Activated T-helper 2 cell treated with anti-CD3 and anti-CD28 coated beads, Interferon-gamma antibody, Interleukin-2, Interleukin-4, amounts not matched to agents 10 μg/mL and 5 μg/mL and 100 μg/mL, durations not matched to agents 14 hours and 24 hours and 36 hours (primary cell): ENCODE measurements around the gene RAD18. TPM values are rescaled to one million over a fixed set of nuclear protein-coding genes. Genes with fewer than 3 reads are reported as not detected.

ENCODE experiments used
- DNase-seq: peaks from one replicate; pipeline ENCODE4 v3.0.0; 2021; ENCODE audit warnings: low spot score
- H3K27ac Mint-ChIP-seq: one replicate; pipeline ENCODE4 v1.8.0; 2021; ENCODE audit warnings: mixed read lengths
- H3K27me3 Mint-ChIP-seq: one replicate; pipeline ENCODE4 v1.8.0; 2021; ENCODE audit warnings: low read depth, mixed read lengths
- H3K36me3 Mint-ChIP-seq: one replicate; pipeline ENCODE4 v1.8.0; 2021; ENCODE audit warnings: low read depth, mixed read lengths
- H3K4me1 Mint-ChIP-seq: one replicate; pipeline ENCODE4 v1.8.0; 2021; ENCODE audit warnings: low read depth, mixed read lengths
- H3K4me3 Mint-ChIP-seq: one replicate; pipeline ENCODE4 v1.8.0; 2021; ENCODE audit warnings: low read depth, mild to moderate bottlenecking, moderate library complexity, mixed read lengths
- H3K9me3 Mint-ChIP-seq: one replicate; pipeline ENCODE4 v1.8.0; 2021; ENCODE audit warnings: mixed read lengths
- intact Hi-C: fragments of 100-400 bp; cut with micrococcal nuclease; formaldehyde crosslinking; loops from one replicate; pipeline ENCODE4 v1.15.1; 2023
- total RNA-seq: library from RNA; stranded (reverse); gene quantifications from 2 replicates; pipeline ENCODE4 v1.2.3, GENCODE V29; 2022

The RAD18 gene
- total RNA-seq, 1 donor from 2014 or later, result 46.1 TPM

DNA sequence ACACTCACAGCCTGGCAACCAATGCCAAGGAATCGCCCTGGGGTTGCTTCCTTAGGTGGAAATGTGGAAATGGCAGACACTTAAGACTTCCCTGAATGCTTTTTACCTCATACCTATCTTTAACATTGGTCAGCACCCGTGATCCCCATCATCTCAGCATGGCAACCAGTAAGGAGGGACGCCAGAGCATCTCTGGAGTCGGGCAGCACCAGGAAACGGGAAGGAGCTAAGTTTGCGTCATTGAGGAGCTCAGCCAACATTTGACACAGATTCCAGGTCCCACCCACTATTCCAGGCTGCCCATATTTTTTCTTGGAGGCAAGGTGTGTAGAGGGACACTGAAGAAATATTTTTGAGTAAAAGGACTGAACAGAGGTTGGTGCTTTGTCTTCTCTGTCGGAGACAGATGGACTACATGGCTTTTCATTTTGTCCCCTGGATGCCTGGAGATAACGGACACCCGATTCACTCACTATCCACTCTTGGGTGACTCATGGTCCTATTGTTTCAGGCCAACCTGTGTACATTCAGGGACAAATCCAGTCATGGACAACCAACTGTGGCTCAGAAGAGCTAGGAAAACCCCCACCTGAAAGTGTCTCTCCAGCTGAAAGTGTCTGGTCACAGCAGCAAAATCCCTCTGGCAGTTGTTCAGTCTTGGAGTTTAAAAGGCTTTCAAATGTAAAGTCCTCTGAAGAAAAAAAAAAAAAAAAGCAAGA lies 123.5 kb downstream of the RAD18 start:
- H3K9me3 Mint-ChIP-seq, result no peaks in the 10 kb centered on the region
- H3K36me3 Mint-ChIP-seq, result no peaks in the 10 kb centered on the region
- H3K4me3 Mint-ChIP-seq, result no peak overlapping the region
- no peak for DNase-seq
- H3K27ac Mint-ChIP-seq, result no peak overlapping the region
- H3K4me1 Mint-ChIP-seq, result no peaks in the 10 kb centered on the region
- no peaks in the 10 kb centered on the region for H3K27me3 Mint-ChIP-seq
- intact Hi-C loops, result no loop called here

DNA sequence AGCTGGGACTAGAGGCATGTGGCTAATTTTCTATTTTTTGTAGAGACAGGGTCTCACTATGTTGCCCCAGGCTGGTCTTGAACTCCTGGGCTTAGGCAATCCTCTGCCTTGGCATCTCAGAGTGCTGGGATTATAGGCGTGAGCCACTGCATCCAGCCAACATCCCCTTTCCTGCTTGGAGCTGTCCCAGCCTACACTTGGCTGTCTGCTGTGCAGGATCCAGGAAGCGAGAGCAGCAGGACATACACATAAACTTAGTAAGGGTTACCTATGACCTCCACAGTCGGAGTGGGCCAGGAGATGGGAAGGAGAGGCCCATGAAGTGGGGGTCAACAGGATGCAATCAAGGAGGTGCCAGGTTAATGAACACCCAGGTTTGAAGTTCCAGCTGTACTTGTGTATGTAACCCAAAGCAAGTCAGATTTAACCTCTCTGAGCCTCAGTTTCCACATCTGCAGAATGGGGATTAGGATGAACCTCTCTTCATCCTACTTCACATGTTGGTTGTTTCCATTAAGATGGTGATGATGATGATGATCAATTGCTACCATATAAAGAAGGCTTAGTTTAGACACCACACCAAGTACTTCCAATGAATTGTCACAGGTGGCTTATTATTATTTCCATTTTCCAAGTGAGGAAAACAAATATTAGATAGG lies 124.4 kb downstream of the RAD18 start:
- H3K27ac Mint-ChIP-seq, result no peak overlapping the region
- intact Hi-C loops, result no loop called here
- H3K36me3 Mint-ChIP-seq, result no peaks in the 10 kb centered on the region
- H3K9me3 Mint-ChIP-seq, result no peaks in the 10 kb centered on the region
- no peaks in the 10 kb centered on the region for H3K4me1 Mint-ChIP-seq
- H3K27me3 Mint-ChIP-seq, result no peaks in the 10 kb centered on the region
- H3K4me3 Mint-ChIP-seq, result no peak overlapping the region
- DNase-seq, result no peak

DNA sequence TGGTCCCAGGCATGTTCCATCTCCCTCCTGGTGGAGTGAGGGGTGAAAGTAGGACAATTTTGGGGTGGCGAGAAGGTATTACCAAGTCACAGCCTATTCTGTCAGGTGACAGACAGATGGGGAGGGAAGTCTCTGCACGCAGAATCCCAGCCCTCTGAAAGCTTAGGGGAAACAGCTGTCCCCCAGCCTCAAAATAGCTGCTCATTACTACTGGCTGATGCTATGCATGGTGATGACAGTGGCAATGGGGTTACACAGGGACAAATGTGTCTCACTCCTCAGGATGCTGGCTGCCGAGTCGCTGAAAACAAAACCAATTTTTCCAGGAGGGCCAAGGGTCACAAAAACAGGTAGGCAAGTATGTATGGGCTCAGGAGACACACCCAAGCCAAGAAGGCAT lies 125.0 kb downstream of the RAD18 start:
- no peaks in the 10 kb centered on the region for H3K4me1 Mint-ChIP-seq
- no peak overlapping the region for H3K27ac Mint-ChIP-seq
- H3K36me3 Mint-ChIP-seq, result no peaks in the 10 kb centered on the region
- DNase-seq, result no peak
- no peaks in the 10 kb centered on the region for H3K27me3 Mint-ChIP-seq
- intact Hi-C loops, result no loop called here
- H3K9me3 Mint-ChIP-seq, result no peaks in the 10 kb centered on the region
- H3K4me3 Mint-ChIP-seq, result no peak overlapping the region

DNA sequence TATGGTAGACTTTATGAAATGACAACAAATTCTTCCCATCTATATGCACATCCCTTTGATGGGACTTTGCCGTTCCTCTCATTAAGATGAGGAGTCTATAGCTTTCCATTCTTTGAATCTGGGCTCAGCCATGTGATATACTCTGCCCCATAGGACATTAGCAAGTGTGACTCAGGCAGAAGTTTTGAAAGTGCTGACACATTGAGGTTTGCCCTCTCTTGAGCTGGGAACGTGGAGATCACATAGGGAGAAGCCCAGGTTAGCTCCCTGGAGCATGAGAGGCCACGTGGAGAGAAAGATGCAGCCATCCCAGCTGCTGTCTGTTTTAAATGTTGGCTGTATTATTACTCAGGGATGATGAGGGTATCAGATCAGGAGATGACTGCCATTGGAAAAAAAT lies 126.1 kb downstream of the RAD18 start:
- Mint-ChIP-seq H3K27me3 (no peaks in the 10 kb centered on the region), H3K4me1 (no peaks in the 10 kb centered on the region), H3K4me3 (no peak overlapping the region), H3K36me3 (no peaks in the 10 kb centered on the region), H3K27ac (no peak overlapping the region), H3K9me3 (no peaks in the 10 kb centered on the region)
- no peak for DNase-seq
- intact Hi-C loops, result no loop called here

DNA sequence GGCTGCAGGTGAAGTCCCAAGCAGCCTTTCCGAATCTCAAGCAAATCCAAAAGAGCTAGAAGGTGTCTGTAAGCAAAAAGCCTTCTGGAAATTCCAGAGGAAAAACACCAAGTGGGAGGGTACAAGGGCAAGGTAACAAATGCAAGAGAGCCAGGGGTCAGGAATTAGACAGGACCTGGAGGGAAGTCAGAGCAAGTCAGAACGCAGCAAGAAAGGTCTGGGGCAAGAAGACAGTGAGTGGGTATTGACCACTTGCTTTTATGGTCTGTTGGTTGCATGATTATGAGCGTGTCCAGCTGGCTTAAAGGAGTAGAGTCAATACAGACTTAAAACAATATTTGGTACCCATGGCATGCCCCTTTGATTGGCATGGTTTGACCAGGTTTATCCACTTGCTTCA lies 127.2 kb downstream of the RAD18 start:
- H3K27ac Mint-ChIP-seq, result no peak overlapping the region
- no peak for DNase-seq
- intact Hi-C loops, result no loop called here
- no peaks in the 10 kb centered on the region for H3K36me3 Mint-ChIP-seq
- no peak overlapping the region for H3K4me3 Mint-ChIP-seq
- no peaks in the 10 kb centered on the region for H3K9me3 Mint-ChIP-seq
- no peaks in the 10 kb centered on the region for H3K27me3 Mint-ChIP-seq
- no peaks in the 10 kb centered on the region for H3K4me1 Mint-ChIP-seq

DNA sequence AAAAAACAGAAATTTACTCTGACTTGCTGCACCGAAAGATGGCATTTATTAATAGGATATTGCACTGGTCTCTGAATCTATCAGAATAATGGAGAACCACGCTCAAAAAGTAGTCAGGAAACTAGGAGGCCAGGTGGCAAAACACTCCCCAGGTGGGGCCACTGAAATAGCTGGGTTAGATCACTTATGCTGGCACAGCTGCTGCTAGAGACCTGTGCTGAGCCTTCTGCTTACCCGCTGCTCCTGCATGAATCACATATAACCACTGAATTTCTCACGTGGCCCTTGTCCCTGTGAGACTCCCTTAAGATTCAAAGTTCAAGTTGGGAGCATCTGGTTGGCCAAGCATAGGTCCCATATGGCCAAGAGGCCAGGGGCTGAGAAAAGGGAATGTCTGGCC lies 127.9 kb downstream of the RAD18 start:
- no peak for DNase-seq
- Mint-ChIP-seq H3K36me3 (no peaks in the 10 kb centered on the region), H3K27me3 (no peaks in the 10 kb centered on the region), H3K27ac (no peak overlapping the region), H3K4me1 (no peaks in the 10 kb centered on the region), H3K9me3 (no peaks in the 10 kb centered on the region), H3K4me3 (no peak overlapping the region)
- intact Hi-C loops, result no loop called here

DNA sequence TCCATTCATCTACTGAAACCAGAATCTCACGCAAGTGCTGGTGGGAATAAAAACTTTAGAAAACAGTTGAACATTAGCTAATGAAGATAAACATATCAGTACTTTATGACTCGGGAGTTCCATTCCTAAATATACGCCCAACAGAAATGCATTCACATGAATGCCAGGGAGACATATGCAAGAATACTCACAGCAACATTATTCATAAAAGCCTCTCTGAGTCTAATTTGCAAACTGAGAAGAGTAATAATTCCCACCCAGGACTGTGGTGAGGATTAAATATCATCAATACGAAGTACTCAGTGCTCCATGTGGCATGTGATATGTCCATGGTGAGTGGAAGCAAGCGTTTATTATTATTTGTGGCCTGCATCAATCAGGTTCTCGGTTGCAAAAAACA lies 128.3 kb downstream of the RAD18 start:
- H3K4me3 Mint-ChIP-seq, result no peak overlapping the region
- H3K36me3 Mint-ChIP-seq, result no peaks in the 10 kb centered on the region
- no peaks in the 10 kb centered on the region for H3K9me3 Mint-ChIP-seq
- DNase-seq, result no peak
- no peak overlapping the region for H3K27ac Mint-ChIP-seq
- no peaks in the 10 kb centered on the region for H3K27me3 Mint-ChIP-seq
- intact Hi-C loops, result no loop called here
- H3K4me1 Mint-ChIP-seq, result no peaks in the 10 kb centered on the region

DNA sequence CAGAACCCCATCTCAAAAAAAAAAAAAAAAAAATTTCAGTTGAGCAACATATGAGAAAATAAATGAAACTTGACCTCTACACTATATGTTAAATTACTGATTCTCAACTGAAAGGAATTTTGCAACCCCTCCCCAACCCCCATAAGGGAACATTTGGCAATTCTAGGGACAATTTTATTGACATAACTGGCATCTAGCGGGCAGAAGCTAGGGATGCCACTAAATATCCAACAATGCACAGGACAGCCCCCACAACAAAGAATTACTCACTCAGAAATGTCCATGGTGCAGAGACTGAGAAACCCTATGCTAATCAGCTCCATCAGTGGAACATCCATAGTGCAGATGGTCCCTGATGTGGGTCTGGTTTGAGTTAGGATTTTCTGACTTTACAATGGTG lies 135.6 kb downstream of the RAD18 start:
- H3K27me3 Mint-ChIP-seq, result no peaks in the 10 kb centered on the region
- H3K4me3 Mint-ChIP-seq, result no peak overlapping the region
- H3K36me3 Mint-ChIP-seq, result no peaks in the 10 kb centered on the region
- no peak for DNase-seq
- no peaks in the 10 kb centered on the region for H3K4me1 Mint-ChIP-seq
- no peaks in the 10 kb centered on the region for H3K9me3 Mint-ChIP-seq
- no peak overlapping the region for H3K27ac Mint-ChIP-seq
- intact Hi-C loops, result no loop called here

Other genes with a start within 250 kb of the RAD18 start
- gene CAV3, start 229.7 kb downstream of the RAD18 start, total RNA-seq, result not detected in 2 replicates
- gene OXTR, start 193.9 kb downstream of the RAD18 start, total RNA-seq, result 0.90 and 1.5 TPM in 2 replicates